Smooth muscle cell (in vitro differentiated cells): Measurements from ENCODE around the gene PITX1. TPM values are rescaled to one million over a fixed set of nuclear protein-coding genes. Genes with fewer than 3 reads are reported as not detected.
"Not testable (repeated sequence)": the region's sequence is repeated elsewhere in the genome, so short reads cannot be mapped to it uniquely, and the experiment has no call there.

Source experiments
- DNase-seq: peaks from one replicate; lab custom pipeline; 2025; ENCODE audit not compliant: unreplicated experiment; lab: John Stamatoyannopoulos, UW
- H2AFZ ChIP-seq: fragments of 200-600 bp; sonication (generic); 2 replicates; pipeline ENCODE4 v1.6.0; 2016; ENCODE audit warnings: antibody characterized with exemption, low read depth, mild to moderate bottlenecking
- H3F3A ChIP-seq: fragments of 200-600 bp; sonication (generic); 2 replicates; pipeline ENCODE4 v1.6.0; 2017; ENCODE audit warnings: antibody characterized with exemption, low read depth
- H3K27ac ChIP-seq: fragments of 200-600 bp; sonication (generic); 2 replicates; pipeline ENCODE4 v1.5.1; 2016; ENCODE audit warnings: low read depth, mild to moderate bottlenecking
- H3K27me3 ChIP-seq: fragments of 200-600 bp; sonication (generic); 2 replicates; pipeline ENCODE4 v1.6.1; 2016; ENCODE audit warnings: low read depth, mild to moderate bottlenecking
- H3K36me3 ChIP-seq: fragments of 200-600 bp; sonication (generic); 2 replicates; pipeline ENCODE4 v1.5.1; 2016; ENCODE audit warnings: low read depth
- H3K4me1 ChIP-seq: fragments of 200-600 bp; sonication (generic); 2 replicates; pipeline ENCODE4 v1.5.1; 2016; ENCODE audit warnings: low read depth
- H3K4me2 ChIP-seq: fragments of 200-600 bp; sonication (generic); 2 replicates; pipeline ENCODE4 v1.6.0; 2016; ENCODE audit warnings: mild to moderate bottlenecking
- H3K4me3 ChIP-seq: fragments of 200-600 bp; sonication (generic); 2 replicates; pipeline ENCODE4 v1.5.1; 2016; ENCODE audit warnings: mild to moderate bottlenecking
- H3K79me2 ChIP-seq: fragments of 200-600 bp; sonication (generic); 2 replicates; pipeline ENCODE4 v1.6.0; 2016; ENCODE audit warnings: low read depth, mild to moderate bottlenecking
- H3K9ac ChIP-seq: fragments of 200-600 bp; sonication (generic); 2 replicates; pipeline ENCODE4 v1.6.0; 2016; ENCODE audit warnings: low read depth
- H3K9me3 ChIP-seq: fragments of 200-600 bp; sonication (generic); replicated peaks from 2 replicates; pipeline ENCODE4 v1.5.1; 2016; ENCODE audit warnings: low read depth
- H4K20me1 ChIP-seq: fragments of 200-600 bp; sonication (generic); 2 replicates; pipeline ENCODE4 v1.6.0; 2016; ENCODE audit warnings: low read depth
- WGBS: methylation state at CpG from one replicate; pipeline ENCODE4 v1.1.7; 2016; ENCODE audit warnings: low lambda C conversion rate; 5-methylcytosine and 5-hydroxymethylcytosine counted together
- polyA plus RNA-seq: library from polyadenylated mRNA; unstranded; fragments of >200 nt; fragmentation: Nextera tagmentation; extraction: Ambion mirVana; gene quantifications from 2 replicates; pipeline ENCODE4 v1.2.1, GENCODE V29; 2016
- total RNA-seq: library from RNA; depleted of rRNA; stranded (reverse); fragments of >200 nt; gene quantifications from 2 replicates; pipeline ENCODE4 v1.2.3, GENCODE V29; 2014
- TF ChIP-seq, protein P1 (sequence below): fragments of 200-600 bp; sonication (generic); IDR thresholded peaks from 2 replicates; pipeline ENCODE4 v1.5.1; 2017; ENCODE audit warnings: borderline replicate concordance, mild to moderate bottlenecking, antibody characterized with exemption; ENCODE audit not compliant: insufficient read depth, poor library complexity, severe bottlenecking

The PITX1 gene
- total and polyA plus RNA-seq, 2 experiments from 2014 or later, result 161 to 473 TPM

DNA sequence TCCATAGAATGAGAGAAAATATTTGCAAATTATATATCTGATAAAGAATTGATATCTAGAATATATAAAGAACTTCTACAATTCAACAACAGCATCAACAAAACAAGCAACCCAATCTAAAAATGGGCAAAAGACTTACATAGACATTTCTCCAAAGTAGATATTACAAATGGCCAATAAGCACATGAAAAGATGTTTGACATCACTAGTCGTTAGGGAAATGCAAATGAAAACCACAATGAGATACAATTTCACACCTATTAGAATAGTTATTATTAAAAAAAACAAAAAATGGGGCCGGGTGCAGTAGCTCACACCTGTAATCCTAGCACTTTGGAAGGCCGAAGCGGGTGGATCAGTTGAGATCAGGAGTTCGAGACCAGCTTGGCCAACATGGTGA, 41.9 kb downstream of the PITX1 start:
- H2AFZ ChIP-seq, result no peak overlapping the region
- no peaks in the 10 kb centered on the region for H3K79me2 ChIP-seq
- 96% methylated on average over 5 of the region's 5 CpGs for WGBS
- peaks cover 16% of the 10 kb centered on the region for H3K4me1 ChIP-seq
- peaks cover 7% of the 10 kb centered on the region for H4K20me1 ChIP-seq
- H3K27ac ChIP-seq, result no peak overlapping the region
- no peak overlapping the region for H3K4me3 ChIP-seq
- no peaks in the 10 kb centered on the region for H3K36me3 ChIP-seq
- no peak for DNase-seq
- no peak overlapping the region for H3K4me2 ChIP-seq
- H3F3A ChIP-seq, result peaks cover 16% of the 10 kb centered on the region
- H3K9ac ChIP-seq, result no peak overlapping the region
- TF ChIP-seq, protein P1, sequence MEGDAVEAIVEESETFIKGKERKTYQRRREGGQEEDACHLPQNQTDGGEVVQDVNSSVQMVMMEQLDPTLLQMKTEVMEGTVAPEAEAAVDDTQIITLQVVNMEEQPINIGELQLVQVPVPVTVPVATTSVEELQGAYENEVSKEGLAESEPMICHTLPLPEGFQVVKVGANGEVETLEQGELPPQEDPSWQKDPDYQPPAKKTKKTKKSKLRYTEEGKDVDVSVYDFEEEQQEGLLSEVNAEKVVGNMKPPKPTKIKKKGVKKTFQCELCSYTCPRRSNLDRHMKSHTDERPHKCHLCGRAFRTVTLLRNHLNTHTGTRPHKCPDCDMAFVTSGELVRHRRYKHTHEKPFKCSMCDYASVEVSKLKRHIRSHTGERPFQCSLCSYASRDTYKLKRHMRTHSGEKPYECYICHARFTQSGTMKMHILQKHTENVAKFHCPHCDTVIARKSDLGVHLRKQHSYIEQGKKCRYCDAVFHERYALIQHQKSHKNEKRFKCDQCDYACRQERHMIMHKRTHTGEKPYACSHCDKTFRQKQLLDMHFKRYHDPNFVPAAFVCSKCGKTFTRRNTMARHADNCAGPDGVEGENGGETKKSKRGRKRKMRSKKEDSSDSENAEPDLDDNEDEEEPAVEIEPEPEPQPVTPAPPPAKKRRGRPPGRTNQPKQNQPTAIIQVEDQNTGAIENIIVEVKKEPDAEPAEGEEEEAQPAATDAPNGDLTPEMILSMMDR, result no peak
- no peaks in the 10 kb centered on the region for H3K27me3 ChIP-seq
- no peaks in the 10 kb centered on the region for H3K9me3 ChIP-seq

DNA sequence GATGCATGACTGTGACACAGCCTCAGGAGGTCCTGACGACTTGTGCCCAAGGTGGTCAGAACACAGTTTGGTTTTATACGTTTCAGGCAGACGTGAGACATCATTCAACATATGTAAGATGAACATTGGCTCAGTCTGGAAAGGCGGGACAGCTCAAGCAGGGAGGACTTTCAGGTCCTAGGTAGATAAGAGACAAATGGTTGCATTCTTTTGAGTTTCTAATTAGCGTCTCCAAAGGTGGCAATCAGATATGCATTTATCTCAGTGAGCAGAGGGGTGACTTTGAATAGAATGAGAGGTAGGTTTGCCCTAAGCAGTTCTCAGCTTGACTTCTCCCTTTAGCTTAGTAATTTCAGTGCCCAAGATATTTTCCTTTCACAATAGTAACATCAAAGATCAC, 43.8 kb downstream of the PITX1 start:
- not testable (repeated sequence) for H3K79me2 ChIP-seq, H3K27ac ChIP-seq, H3K4me3 ChIP-seq, H3K27me3 ChIP-seq, H3K9me3 ChIP-seq, H3K4me2 ChIP-seq, H3K36me3 ChIP-seq, H4K20me1 ChIP-seq, H2AFZ ChIP-seq, DNase-seq, H3K9ac ChIP-seq
- Histone ChIP-seq H3K4me1 (peaks cover 16% of the 10 kb centered on the region), H3F3A (peaks cover 16% of the 10 kb centered on the region)
- 54% methylated on average over 5 of the region's 5 CpGs for WGBS

DNA sequence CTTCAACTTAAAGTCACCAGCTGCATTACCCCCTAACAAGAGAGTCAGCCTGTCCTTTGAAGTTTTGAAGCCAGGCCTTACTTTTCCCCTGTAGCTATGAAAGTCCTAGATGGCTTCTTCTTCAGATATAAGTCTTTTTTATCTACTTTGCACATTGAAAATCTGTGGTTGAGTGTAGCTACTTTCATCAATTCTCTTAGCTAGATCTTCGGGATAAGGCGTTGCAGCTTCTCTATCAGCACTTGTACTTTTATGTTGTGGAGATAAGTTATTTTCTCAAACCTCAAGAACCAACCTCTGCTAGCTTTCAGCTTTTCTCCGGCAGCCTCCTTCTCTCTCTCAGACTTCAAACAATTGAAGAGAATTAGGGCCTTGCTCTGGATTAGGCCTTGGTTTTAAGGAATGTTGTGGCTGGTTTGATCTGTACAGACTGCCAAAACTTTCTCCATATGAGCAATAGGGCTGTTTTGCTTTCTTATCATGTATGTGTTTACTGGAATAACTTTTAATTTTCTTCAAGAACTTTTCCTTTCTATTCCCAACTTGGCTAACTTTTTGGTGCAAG, 44.7 kb downstream of the PITX1 start:
- 5% methylated on average over 3 of the region's 3 CpGs for WGBS
- H3K27me3 ChIP-seq, result no peaks in the 10 kb centered on the region

DNA sequence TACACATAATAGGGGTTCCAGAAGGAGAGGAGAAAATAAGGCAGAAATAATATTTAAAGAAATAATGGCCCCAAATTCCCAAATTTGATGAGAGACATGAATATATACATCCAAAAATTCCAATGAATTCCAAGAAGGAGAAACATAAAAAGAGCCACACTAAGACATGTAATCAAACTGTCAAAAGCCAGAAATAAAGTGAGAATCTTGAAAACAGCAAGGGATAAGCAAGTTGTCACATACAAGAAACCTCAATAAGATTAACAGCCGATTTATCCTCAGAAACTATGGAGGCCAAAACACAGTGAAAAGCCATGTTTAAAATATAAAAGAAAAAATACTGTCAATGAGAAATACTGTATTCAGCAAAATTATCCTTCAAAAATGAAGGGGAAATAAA, 51.8 kb downstream of the PITX1 start:
- no peak overlapping the region for H3K4me2 ChIP-seq
- no peak overlapping the region for H3K4me3 ChIP-seq
- H3F3A ChIP-seq, result no peaks in the 10 kb centered on the region
- H3K27me3 ChIP-seq, result no peaks in the 10 kb centered on the region
- H3K79me2 ChIP-seq, result no peaks in the 10 kb centered on the region
- TF ChIP-seq, protein P1, result no peak
- no peak overlapping the region for H2AFZ ChIP-seq
- peaks cover 15% of the 10 kb centered on the region for H3K9me3 ChIP-seq
- H3K9ac ChIP-seq, result no peak overlapping the region
- peaks cover 9% of the 10 kb centered on the region for H3K36me3 ChIP-seq
- H4K20me1 ChIP-seq, result no peaks in the 10 kb centered on the region
- 97% methylated on average over 1 of the region's 1 CpG for WGBS
- no peaks in the 10 kb centered on the region for H3K4me1 ChIP-seq
- DNase-seq, result no peak
- no peak overlapping the region for H3K27ac ChIP-seq

More for the DNA sequence above, 44.7 kb downstream of the PITX1 start:
- Histone ChIP-seq H3K36me3 (no peaks in the 10 kb centered on the region), H3K4me3 (no peak overlapping the region), H2AFZ (no peak overlapping the region), H3K4me2 (peak overlapping the region; percentile 27), H3F3A (peaks cover 16% of the 10 kb centered on the region), H4K20me1 (peaks cover 7% of the 10 kb centered on the region), H3K79me2 (no peaks in the 10 kb centered on the region), H3K4me1 (peaks cover 16% of the 10 kb centered on the region), H3K9me3 (no peaks in the 10 kb centered on the region), H3K9ac (no peak overlapping the region), H3K27ac (peak overlapping the region; percentile 8)
- DNase-seq, result no peak
- TF ChIP-seq, protein P1, result no peak
